Neuronal stem cell (in vitro differentiated cells): ENCODE data around the gene CCR1.

ENCODE experiments used
- DNase-seq: peaks from one replicate; pipeline ENCODE4 v3.0.0-alpha.2; 2013; ENCODE audit warnings: low spot score
- H2AFZ ChIP-seq: one replicate; pipeline ENCODE4 v1.6.1; 2013; ENCODE audit warnings: mild to moderate bottlenecking, low read length, inconsistent platforms
- H2AK5ac ChIP-seq: 2 replicates; pipeline ENCODE4 v1.6.1; 2013; ENCODE audit warnings: low read depth, mild to moderate bottlenecking, inconsistent platforms, low read length, moderate library complexity, mixed read lengths
- H2BK120ac ChIP-seq: 2 replicates; pipeline ENCODE4 v1.6.1; 2013; ENCODE audit warnings: low read depth, mild to moderate bottlenecking, inconsistent platforms, low read length, moderate library complexity, mixed read lengths
- H2BK12ac ChIP-seq: one replicate; pipeline ENCODE4 v1.6.1; 2013; ENCODE audit warnings: low read length, inconsistent platforms
- H2BK15ac ChIP-seq: 2 replicates; pipeline ENCODE4 v1.6.1; 2013; ENCODE audit warnings: mild to moderate bottlenecking, low read length, inconsistent platforms, mixed read lengths
- H2BK5ac ChIP-seq: one replicate; pipeline ENCODE4 v1.6.1; 2013; ENCODE audit warnings: inconsistent platforms, mild to moderate bottlenecking, low read length, moderate library complexity
- H3K14ac ChIP-seq: one replicate; pipeline ENCODE4 v1.6.1; 2013; ENCODE audit warnings: low read length, inconsistent platforms
- H3K18ac ChIP-seq: 2 replicates; pipeline ENCODE4 v1.6.1; 2013; ENCODE audit warnings: low read length, inconsistent platforms
- H3K23ac ChIP-seq: 2 replicates; pipeline ENCODE4 v1.6.1; 2013; ENCODE audit warnings: low read depth, mild to moderate bottlenecking, mixed read lengths, low read length, inconsistent platforms; ENCODE audit not compliant: poor library complexity
- H3K27ac ChIP-seq: replicated peaks from 3 replicates; pipeline ENCODE4 v1.5.1; 2013; ENCODE audit warnings: low read length, inconsistent platforms
- H3K27me3 ChIP-seq, 3 experiments: 2 replicates each; pipeline ENCODE4 v1.6.1; 2013; ENCODE audit warnings: low read length in 3 of 3, mild to moderate bottlenecking in 2 of 3, inconsistent platforms in 1 of 3, low read depth in 1 of 3, mixed read lengths in 1 of 3, moderate library complexity in 1 of 3; ENCODE audit not compliant: control insufficient read depth in 3 of 3, insufficient read depth in 3 of 3
- H3K36me3 ChIP-seq, 2 donors: replicated peaks in 1 of 2; 2 replicates each; pipeline ENCODE4 v1.6.1; 2013; ENCODE audit warnings: low read length in 2 of 2; ENCODE audit not compliant: control insufficient read depth in 2 of 2, insufficient read depth in 2 of 2
- H3K4ac ChIP-seq: 2 replicates; pipeline ENCODE4 v1.6.1; 2013; ENCODE audit warnings: inconsistent platforms, mild to moderate bottlenecking, low read length, moderate library complexity
- H3K4me1 ChIP-seq, 2 donors: 1 replicate in 1 of 2; 2 replicates in 1 of 2; pipeline ENCODE4 v1.6.1; 2013; ENCODE audit warnings: low read length in 2 of 2, low read depth in 1 of 2; ENCODE audit not compliant: control insufficient read depth in 2 of 2, insufficient read depth in 1 of 2
- H3K4me2 ChIP-seq: one replicate; pipeline ENCODE4 v1.6.1; 2013; ENCODE audit warnings: mild to moderate bottlenecking, low read length, inconsistent platforms; ENCODE audit not compliant: insufficient read depth, poor library complexity, severe bottlenecking
- H3K4me3 ChIP-seq, 2 donors: 2 replicates each; pipeline ENCODE4 v1.5.1; 2013; ENCODE audit warnings: low read length in 2 of 2, mild to moderate bottlenecking in 2 of 2, inconsistent platforms in 1 of 2, moderate library complexity in 1 of 2
- H3K79me1 ChIP-seq: one replicate; pipeline ENCODE4 v1.6.1; 2013; ENCODE audit warnings: low read depth, mild to moderate bottlenecking, inconsistent platforms, low read length, moderate library complexity
- H3K9ac ChIP-seq: one replicate; pipeline ENCODE4 v1.6.1; 2013; ENCODE audit warnings: mild to moderate bottlenecking, low read depth, low read length, inconsistent platforms; ENCODE audit not compliant: poor library complexity
- H3K9me3 ChIP-seq, 2 donors: replicated peaks in 1 of 2; 2 replicates each; pipeline versions ENCODE3 to v1.6.1; 2013; ENCODE audit warnings: low read length in 2 of 2, mild to moderate bottlenecking in 2 of 2, inconsistent platforms in 1 of 2, low read depth in 1 of 2, mixed read lengths in 1 of 2, moderate library complexity in 1 of 2; ENCODE audit not compliant: control insufficient read depth in 2 of 2, insufficient read depth in 1 of 2
- H4K8ac ChIP-seq: one replicate; pipeline ENCODE4 v1.6.1; 2013; ENCODE audit warnings: low read depth, mild to moderate bottlenecking, inconsistent platforms, low read length, moderate library complexity
- H4K91ac ChIP-seq: one replicate; pipeline ENCODE4 v1.6.1; 2013; ENCODE audit warnings: low read length, low read depth, mild to moderate bottlenecking, inconsistent platforms; ENCODE audit not compliant: poor library complexity
- WGBS, 2 donors: extraction: QIAGEN DNeasy Blood & Tissue Kit; methylation state at CpG; one replicate each; pipeline ENCODE4 v1.1.7; 2013; ENCODE audit warnings: missing lambda C conversion rate in 2 of 2, mixed read lengths in 1 of 2; ENCODE audit not compliant: insufficient read length in 2 of 2, insufficient replicate concordance in 1 of 2; ENCODE audit errors: extremely low coverage in 2 of 2; 5-methylcytosine and 5-hydroxymethylcytosine counted together

CCR1 gene

GRCh38 chr3:46187876-46188275 is 20.2 kb downstream of the CCR1 start:
- H2BK5ac ChIP-seq: no peak overlapping the region
- no peak overlapping the region for H3K27ac ChIP-seq
- peaks cover 0 to 6% of the 10 kb centered on the region in 2 donors for H3K9me3 ChIP-seq
- H3K4ac ChIP-seq: no peak overlapping the region
- H3K4me2 ChIP-seq: no peak overlapping the region
- H3K18ac ChIP-seq: no peak overlapping the region
- no peak overlapping the region for H2BK12ac ChIP-seq
- no peak overlapping the region for H3K14ac ChIP-seq
- no peak overlapping the region for H4K91ac ChIP-seq
- H3K9ac ChIP-seq: no peak overlapping the region
- H2AK5ac ChIP-seq: no peak overlapping the region
- H3K23ac ChIP-seq: no peak overlapping the region
- DNase-seq: no peak
- H2AFZ ChIP-seq: no peak overlapping the region
- no peaks in the 10 kb centered on the region for H3K36me3 ChIP-seq
- H3K27me3 ChIP-seq: no peaks in the 10 kb centered on the region
- H3K4me3 ChIP-seq: no peak overlapping the region
- H4K8ac ChIP-seq: no peak overlapping the region
- H2BK15ac ChIP-seq: no peak overlapping the region
- no peak overlapping the region for H2BK120ac ChIP-seq
- no peaks in the 10 kb centered on the region for H3K4me1 ChIP-seq
- WGBS, 2 donors: no CpG with 5 or more reads among the region's 2 CpGs
- no peaks in the 10 kb centered on the region for H3K79me1 ChIP-seq

GRCh38 chr3:46187341-46187700 is 20.8 kb downstream of the CCR1 start:
- no peak overlapping the region for H2BK15ac ChIP-seq
- no peak overlapping the region for H4K8ac ChIP-seq
- H2BK5ac ChIP-seq: no peak overlapping the region
- H3K23ac ChIP-seq: no peak overlapping the region
- H3K27me3 ChIP-seq: no peaks in the 10 kb centered on the region
- peaks cover 0 to 8% of the 10 kb centered on the region in 2 donors for H3K9me3 ChIP-seq
- H2BK12ac ChIP-seq: no peak overlapping the region
- no peaks in the 10 kb centered on the region for H3K4me1 ChIP-seq
- H2BK120ac ChIP-seq: no peak overlapping the region
- H3K9ac ChIP-seq: no peak overlapping the region
- no peak overlapping the region for H2AK5ac ChIP-seq
- H3K27ac ChIP-seq: no peak overlapping the region
- H3K4me2 ChIP-seq: no peak overlapping the region
- no peak overlapping the region for H3K18ac ChIP-seq
- H3K4me3 ChIP-seq: no peak overlapping the region
- no CpG with 5 or more reads among the region's 2 CpGs for WGBS, 2 donors
- no peak overlapping the region for H3K4ac ChIP-seq
- no peak overlapping the region for H3K14ac ChIP-seq
- H2AFZ ChIP-seq: no peak overlapping the region
- DNase-seq: no peak
- H4K91ac ChIP-seq: no peak overlapping the region
- H3K79me1 ChIP-seq: no peaks in the 10 kb centered on the region
- no peaks in the 10 kb centered on the region for H3K36me3 ChIP-seq

GRCh38 chr3:46186471-46187340 is 21.4 kb downstream of the CCR1 start:
- DNase-seq: no peak
- no peak overlapping the region for H2AK5ac ChIP-seq
- H3K4me1 ChIP-seq: no peaks in the 10 kb centered on the region
- H4K91ac ChIP-seq: no peak overlapping the region
- H3K27ac ChIP-seq: no peak overlapping the region
- H3K79me1 ChIP-seq: no peaks in the 10 kb centered on the region
- H4K8ac ChIP-seq: no peak overlapping the region
- no peak overlapping the region for H3K9ac ChIP-seq
- no peak overlapping the region for H3K4me3 ChIP-seq
- no peaks in the 10 kb centered on the region for H3K36me3 ChIP-seq
- no peak overlapping the region for H3K4ac ChIP-seq
- no peak overlapping the region for H2BK120ac ChIP-seq
- no peak overlapping the region for H2BK12ac ChIP-seq
- H2BK15ac ChIP-seq: no peak overlapping the region
- no peak overlapping the region for H3K4me2 ChIP-seq
- WGBS, 2 donors: no CpG with 5 or more reads among the region's 3 CpGs
- H3K23ac ChIP-seq: no peak overlapping the region
- no peaks in the 10 kb centered on the region for H3K27me3 ChIP-seq
- no peak overlapping the region for H2BK5ac ChIP-seq
- H2AFZ ChIP-seq: no peak overlapping the region
- no peak overlapping the region for H3K14ac ChIP-seq
- H3K9me3 ChIP-seq: peaks cover 0 to 7% of the 10 kb centered on the region in 2 donors
- H3K18ac ChIP-seq: no peak overlapping the region

- H3K4me2 ChIP-seq: no peak overlapping the region
- no peaks in the 10 kb centered on the region for H3K36me3 ChIP-seq
- no CpG with 5 or more reads among the region's 1 CpG for WGBS, 2 donors
- H2BK120ac ChIP-seq: no peak overlapping the region
- no peak overlapping the region for H3K4ac ChIP-seq
- no peak overlapping the region for H2BK5ac ChIP-seq
- H3K9ac ChIP-seq: no peak overlapping the region
- H4K8ac ChIP-seq: no peak overlapping the region
- H2AFZ ChIP-seq: no peak overlapping the region
- no peaks in the 10 kb centered on the region for H3K4me1 ChIP-seq
- no peak overlapping the region for H4K91ac ChIP-seq
- no peaks in the 10 kb centered on the region for H3K79me1 ChIP-seq
- H3K4me3 ChIP-seq: no peak overlapping the region
- H2AK5ac ChIP-seq: no peak overlapping the region
- H2BK12ac ChIP-seq: no peak overlapping the region
- peaks cover 0 to 5% of the 10 kb centered on the region in 2 donors for H3K9me3 ChIP-seq
- no peak overlapping the region for H3K14ac ChIP-seq
- H3K18ac ChIP-seq: no peak overlapping the region
- H2BK15ac ChIP-seq: no peak overlapping the region
- no peaks in the 10 kb centered on the region for H3K27me3 ChIP-seq
- no peak overlapping the region for H3K23ac ChIP-seq
- no peak for DNase-seq
- no peak overlapping the region for H3K27ac ChIP-seq
Observed at GRCh38 chr3:46184469-46184868, 23.6 kb downstream of the CCR1 start.
